Activated CD4-positive, CD25-positive, alpha-beta regulatory T cell treated with anti-CD3 and anti-CD28 coated beads, Interleukin-2, amount 50 U/mL, for 24 hours (primary cell): ENCODE results near the gene BHLHE41.
A peak's percentile ranks its signal among the peaks of the same experiment; 100 is the strongest.

Experiments
- ATAC-seq, 2 donors: fragments of 150-1000 bp; cut with Tn5 transposase; one replicate each; pipeline ENCODE4 v1.10.0; 2021; ENCODE audit warnings: mild to moderate bottlenecking in 1 of 2, moderate library complexity in 1 of 2

BHLHE41 gene

GRCh38 chr12:26113853-26114719 lies 10.8 kb downstream of the BHLHE41 start:
- ATAC-seq, result peak; percentile 80 to 85

DNA sequence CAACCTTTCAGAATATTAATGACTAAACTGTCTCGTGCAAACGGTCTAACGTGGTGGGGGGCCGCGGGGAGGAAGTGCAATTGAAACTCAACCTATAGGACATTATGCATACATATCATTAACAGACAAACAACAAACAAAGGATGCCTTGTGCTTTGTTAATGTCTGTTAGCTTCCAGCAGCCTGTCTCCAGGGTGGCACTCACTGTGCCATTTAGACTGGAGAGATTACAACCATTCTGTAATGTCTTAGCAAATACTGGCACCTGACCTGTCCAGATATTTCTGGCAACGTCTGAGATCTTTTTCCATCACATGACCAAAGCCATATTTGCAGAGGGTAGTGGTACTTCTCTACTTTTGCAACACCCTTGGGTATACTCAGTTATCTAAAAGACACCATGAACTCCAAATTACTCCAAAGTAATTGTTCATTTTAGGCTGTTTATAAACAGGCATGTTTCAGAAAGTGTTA lies 11.6 kb downstream of the BHLHE41 start:
- no peak for ATAC-seq

DNA sequence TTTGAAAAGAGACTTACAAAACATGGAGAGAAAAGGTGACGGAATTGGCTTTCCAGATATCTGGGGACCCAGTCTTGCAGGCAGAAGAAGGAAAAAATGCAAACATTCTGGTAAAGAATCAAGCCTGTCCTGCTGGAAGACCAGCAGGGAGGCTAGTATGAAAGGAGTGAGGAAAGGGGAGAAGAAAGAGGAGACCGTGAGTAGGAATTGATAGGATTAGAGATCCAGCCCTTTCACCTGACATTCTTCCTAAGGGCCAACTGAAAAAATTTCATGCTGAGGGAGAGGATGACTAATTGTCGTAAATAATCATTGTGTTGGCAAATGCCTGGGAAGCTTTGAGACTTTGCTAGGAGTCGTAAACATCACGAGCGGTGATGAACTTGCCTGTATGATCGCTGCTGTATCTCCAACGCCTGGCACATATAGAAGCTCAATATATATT lies 12.1 kb downstream of the BHLHE41 start:
- ATAC-seq, result no peak

DNA sequence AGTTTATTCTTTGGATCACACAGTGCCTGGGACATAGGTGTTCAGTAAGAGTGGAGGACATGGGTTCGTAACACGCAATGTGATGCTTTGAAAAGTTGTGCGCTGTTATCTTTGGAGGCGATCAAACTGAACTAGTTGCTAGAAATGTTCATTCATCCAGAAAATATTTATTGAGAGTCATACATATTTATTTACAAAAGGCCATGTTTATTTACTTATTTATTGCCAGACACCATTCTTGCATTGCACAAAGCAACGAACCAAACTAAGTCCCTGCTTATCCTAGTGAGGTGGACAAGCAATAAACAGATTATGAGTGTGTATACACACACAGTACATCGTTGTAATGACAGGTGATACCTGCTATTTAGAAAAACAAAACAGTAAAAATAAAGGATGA lies 12.6 kb downstream of the BHLHE41 start:
- ATAC-seq, result no peak

DNA sequence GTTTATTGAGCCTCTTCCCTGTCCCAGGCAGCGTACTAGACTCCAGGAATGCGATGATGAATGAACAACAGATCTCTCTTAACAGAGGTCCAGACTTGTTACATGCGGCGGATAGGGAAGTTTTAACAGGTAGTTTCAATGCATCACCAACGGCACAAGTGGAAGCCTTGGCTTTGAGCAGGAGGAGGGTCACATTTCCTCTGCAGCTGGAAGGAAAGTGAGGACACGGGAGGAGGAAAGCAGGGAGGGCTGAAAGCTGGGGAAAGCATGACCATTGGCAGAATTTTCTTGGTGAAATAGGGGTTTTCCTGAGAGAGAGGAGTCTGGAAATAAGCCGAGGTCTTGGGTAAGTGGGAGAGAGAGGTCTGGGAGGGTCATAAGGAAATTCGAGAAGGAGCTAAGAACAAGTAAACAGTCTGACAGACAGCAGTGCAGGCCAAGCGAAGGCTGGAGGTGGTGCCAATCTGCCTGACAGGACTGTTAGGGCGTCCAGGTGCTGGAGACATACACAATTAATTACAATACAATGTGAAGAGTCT lies 15.4 kb downstream of the BHLHE41 start:
- no peak for ATAC-seq

GRCh38 chr12:26108915-26109314 lies 15.9 kb downstream of the BHLHE41 start:
- no peak for ATAC-seq

- ATAC-seq, result no peak
Measured at GRCh38 chr12:26106347-26106746, 18.5 kb downstream of the BHLHE41 start.

GRCh38 chr12:26102953-26103352 lies 21.9 kb downstream of the BHLHE41 start:
- ATAC-seq, result no peak

DNA sequence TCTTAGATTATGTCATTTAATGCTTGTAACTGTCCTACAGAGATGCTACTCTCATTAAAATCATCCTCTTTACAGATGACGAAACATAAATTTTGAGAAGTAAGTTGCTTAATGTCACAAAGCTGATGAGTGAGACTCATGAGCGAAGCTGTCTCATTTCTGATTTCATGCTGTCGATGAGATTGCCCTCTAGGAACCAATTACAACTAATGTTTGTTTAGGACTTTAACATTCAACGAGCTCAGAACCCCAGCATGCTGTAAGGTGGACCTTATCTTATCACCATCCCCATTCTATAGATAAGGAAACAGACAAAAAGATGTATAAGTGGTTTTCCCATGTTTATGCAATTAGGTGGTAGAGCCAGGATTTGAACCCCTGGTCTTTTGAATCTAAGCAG lies 23.1 kb downstream of the BHLHE41 start:
- ATAC-seq, result no peak

- ATAC-seq, result no peak
Measured at GRCh38 chr12:26101350-26101734, 23.5 kb downstream of the BHLHE41 start.

DNA sequence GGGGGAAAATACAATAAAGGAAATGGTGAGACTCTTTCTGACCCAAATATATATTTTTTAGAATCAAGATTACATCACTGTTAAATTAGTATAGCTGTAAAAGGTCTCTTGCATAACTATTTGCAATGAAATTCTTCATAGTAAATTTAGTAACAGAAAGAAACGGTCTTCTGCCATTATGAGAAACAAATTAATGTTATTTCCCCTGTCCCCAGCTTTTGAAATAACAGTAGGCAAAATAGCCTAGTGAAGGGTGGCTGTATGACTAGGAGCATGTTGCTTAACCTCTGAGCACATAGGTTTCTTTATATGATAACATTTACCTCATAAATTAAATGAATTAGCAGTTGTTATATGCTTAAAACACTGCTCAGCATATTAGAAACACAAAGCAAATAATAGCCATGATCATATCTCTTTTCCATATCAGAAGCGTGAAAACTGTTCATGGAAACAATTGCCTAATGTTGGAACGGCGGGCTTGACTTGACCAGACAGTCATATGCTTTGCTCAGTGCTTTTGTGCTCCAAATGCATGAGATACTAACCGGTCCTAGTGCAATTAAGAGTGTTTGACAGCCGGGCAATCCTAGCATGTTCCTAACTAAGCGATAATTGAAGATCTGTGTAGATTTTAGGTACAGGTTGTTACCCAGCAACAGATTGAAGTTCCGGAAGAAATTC lies 24.0 kb downstream of the BHLHE41 start:
- no peak for ATAC-seq

DNA sequence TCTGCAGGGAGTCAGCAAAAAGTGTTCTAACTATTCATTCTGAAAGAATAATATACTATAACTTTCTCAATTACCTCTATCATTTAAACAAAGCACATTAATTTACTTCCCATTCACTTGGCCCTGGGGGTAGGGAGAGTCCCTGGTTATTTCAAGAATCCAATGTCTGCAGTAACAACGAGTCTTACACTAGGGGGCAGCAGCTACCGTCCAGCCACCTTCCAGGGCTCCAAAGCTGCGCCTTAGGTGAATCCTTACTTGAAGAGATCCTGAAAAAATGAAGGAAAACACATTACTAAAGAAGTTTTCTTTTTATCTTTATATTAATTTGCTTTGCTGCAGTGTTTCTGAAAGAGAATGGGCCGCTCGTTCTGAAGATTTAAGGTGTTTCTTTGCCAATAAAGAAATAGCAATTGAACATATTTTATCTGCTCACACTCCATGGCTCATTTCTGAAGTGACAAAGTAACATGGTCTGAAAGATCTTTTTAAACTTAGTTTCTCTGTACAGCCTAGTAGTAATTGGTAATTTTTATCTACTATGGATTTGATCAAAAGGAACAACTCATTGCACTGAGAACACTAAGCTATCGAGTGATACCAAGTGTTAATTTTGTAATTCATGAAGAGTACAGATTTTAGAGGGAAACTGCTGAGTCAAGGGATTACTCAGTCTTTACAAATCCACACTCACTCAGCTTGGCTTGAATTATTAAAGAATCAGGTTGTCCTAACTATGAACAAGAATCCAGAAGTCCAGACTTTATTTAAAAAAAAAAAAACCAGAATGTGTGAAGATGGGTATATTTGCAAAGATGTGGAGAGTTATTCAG lies 27.6 kb downstream of the BHLHE41 start:
- peak; percentile 72 to 76 for ATAC-seq

DNA sequence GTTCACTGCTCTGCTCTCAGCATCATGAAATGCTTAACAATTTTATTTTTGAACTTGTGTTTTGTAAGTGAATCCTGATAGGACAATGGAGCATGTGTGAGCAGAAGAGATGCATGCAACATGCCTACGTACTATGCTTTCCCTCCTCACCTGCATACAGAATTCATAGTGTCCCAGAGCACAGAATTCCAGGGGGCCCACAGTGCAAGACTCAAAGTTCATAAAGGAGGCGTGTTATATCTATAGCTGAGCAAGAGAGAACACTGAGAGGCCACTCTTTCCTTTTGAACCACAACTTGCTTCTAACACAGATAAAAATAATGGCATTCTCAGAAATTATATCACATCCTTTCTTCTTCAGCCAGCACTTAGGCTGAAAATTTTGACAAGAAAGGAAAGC lies 28.8 kb downstream of the BHLHE41 start:
- no peak for ATAC-seq

- no peak for ATAC-seq
Measured at GRCh38 chr12:26095186-26095585, 29.7 kb downstream of the BHLHE41 start.

DNA sequence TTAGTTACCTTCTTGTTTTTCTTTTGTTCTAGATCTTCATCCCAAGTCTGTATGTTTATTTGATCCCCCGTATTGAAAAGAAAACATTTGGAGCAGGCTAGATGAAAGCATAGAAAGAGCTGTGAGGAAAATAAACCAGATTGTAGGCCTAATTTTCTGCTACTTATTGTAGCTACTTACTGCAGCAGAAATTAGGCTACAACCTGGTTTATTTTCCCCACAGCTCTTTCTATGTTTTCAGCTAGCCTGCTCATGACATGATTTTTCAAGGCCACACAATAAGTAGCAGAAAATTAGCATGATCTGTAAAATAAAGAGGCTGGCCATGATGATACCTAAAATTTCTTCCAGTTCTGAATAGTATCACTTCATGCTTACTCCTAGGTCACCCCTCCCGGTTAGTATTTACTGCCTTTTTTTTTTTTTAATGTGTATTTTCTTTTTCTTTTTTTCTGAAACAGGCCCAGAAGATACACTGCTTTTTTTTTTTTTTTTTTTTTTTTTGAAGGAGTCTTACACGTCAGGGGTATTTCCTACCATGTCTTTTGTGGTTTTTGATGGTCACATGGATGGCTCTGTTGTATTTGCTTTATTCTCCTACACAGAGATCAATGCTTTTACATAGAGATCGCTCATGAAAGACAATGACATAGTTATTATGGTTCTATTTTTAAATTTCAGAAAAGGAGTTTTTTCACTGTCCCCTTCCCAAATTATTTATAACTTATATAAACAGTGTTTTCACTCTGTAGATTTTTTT lies 32.3 kb downstream of the BHLHE41 start:
- ATAC-seq, result no peak

- no peak for ATAC-seq
Measured at GRCh38 chr12:26091822-26092221, 33.0 kb downstream of the BHLHE41 start.

- no peak for ATAC-seq
Measured at GRCh38 chr12:26090836-26091510, 33.9 kb downstream of the BHLHE41 start.

DNA sequence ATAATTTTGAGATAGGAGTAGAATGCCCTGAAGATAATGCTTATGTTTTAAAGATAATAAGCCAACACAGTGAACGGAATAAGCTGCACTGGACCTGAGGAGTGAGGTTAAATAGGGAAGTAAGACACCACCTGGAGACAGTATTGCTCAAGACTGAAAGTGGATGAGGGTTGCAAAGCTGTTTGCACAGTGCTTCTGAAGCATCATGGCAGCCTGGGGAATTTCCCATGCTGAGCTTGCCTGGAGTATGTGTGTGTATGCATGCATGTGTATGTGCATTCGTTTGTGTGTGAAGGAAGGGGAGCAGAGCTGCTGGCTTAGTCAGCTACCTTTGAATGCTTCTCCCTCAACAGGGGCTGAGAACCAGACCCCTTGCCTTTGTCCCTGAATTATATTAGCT lies 35.8 kb downstream of the BHLHE41 start:
- peak; percentile 13 to 49 for ATAC-seq

DNA sequence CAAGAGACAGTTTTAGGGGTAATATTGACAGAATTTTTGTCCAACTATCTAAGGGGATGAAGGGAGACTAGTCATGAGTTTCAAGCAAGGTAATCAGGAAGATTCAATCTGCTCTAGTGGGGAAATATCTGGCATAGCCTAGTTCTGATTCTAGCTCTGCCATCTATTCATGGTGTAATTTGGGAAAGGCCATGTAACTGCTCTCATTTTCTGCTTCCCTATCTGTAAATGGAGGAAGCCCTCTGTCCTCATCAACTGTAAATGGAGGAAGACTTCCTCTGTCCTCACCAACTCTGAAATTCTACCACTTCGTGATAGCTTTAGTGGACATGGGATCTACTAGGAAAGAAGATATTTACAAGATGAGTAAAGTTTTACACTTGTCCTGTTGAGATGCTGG lies 37.9 kb downstream of the BHLHE41 start:
- ATAC-seq, result no peak

DNA sequence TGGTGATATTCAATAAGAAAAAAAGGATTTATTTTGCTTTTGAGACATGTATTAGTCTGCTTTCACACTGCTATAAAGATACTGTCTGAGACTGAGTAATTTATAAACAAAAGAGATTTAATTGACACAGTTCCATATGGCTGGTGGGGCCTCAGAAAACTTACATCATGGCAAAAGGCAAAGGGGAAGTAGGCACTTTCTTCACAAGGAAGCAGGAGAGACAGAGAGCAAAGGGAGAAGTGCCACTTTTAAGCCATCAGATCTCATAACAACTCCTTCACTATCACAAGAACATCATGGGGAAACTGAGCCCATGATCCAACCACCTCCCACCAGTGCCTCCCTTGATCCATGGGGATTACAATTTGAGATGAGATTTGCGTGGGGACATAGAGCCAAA lies 43.9 kb downstream of the BHLHE41 start:
- ATAC-seq, result no peak

DNA sequence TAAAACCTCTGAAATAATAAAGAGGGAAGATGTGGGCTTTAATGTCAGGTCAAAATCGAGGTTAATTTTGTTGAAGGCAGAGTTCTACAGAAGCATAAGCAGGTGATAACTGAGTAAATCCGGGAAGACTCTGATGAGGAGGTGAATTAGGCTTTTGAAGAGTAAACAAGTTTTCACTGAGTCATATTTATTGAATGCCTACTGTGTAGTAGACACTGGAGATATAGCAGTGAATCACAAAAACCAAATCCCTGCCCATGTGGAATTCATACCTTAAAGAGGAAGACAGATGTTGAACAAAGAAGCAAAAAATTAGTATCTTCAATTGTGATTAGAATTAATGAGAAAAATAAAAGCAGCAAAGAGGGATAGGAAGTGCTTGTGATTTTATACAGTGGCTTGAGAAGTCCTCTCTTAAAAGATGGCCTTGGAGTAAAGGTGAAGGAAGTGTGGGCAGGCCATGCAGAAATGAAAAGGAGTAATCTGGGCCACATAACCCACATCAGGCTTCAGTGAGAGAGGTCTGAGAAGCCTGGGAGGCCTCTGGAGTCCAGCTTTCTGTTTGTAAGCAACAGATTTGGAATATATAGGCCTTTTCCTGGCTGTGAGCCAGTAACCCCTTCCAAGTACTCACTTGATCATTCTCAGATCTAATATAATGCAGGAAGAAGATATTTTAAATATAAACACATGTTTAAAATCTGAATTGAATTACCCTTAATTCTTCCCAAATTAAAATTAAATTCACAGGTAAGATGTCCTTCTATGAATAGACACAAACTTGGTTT lies 46.7 kb downstream of the BHLHE41 start:
- no peak for ATAC-seq
